Pulmonary artery endothelial cell (primary cell): ENCODE results near the gene OR4A15. TPM values are rescaled to one million over a fixed set of nuclear protein-coding genes. Genes with fewer than 3 reads are reported as not detected.

Experiments used
- DNase-seq: peaks from one replicate; pipeline ENCODE4 v3.0.0-alpha.2; 2011; ENCODE audit warnings: low read depth, low spot score
- total RNA-seq: library from RNA; depleted of rRNA; stranded (reverse); fragments of >200 nt; gene quantifications from 2 replicates; pipeline ENCODE4 v1.2.3, GENCODE V29; 2014

Gene OR4A15
- total RNA-seq = not detected in 2 replicates

DNA sequence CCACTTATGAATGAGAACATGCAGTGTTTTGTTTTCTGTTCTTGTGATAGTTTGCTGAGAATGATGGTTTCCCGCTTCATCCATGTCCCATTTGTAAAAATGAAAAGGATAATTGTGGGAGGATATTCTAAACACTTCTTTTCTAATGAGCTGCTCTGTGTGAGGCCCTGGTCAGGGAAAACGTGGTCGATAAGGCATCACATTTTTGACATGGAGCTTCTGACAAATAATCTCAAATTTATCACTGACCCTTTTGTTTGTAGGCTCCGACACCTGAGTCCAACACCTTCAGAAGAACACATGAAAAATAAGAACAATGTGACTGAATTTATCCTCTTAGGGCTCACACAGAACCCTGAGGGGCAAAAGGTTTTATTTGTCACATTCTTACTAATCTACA, at the start of gene OR4A15:
Gene OR4A15, plus strand, starts transcription at position 301 of the 400 bp plus-strand sequence. Its CDS starts 0 bp downstream, at position 301.
- DNase-seq = no peak

DNA sequence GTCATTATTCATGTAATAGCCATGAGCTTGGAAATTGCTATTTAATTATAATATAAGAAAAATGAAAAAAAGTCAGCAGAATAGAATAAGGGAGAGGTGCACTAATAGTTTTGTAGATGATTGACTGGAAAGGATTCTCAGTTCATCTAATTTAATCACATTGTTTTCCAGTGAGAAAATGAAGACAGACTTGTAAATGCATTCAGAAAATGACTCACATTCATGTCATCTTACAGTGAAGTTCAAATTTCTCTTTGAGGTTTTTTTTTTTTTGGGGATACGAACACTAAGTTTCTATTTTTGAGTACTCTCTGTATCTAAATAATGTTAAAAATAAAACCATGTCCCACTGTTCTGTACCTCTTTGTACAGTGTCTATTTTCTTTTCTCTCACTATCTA, 43.3 kb upstream of the OR4A15 start:
- DNase-seq = no peak

DNA sequence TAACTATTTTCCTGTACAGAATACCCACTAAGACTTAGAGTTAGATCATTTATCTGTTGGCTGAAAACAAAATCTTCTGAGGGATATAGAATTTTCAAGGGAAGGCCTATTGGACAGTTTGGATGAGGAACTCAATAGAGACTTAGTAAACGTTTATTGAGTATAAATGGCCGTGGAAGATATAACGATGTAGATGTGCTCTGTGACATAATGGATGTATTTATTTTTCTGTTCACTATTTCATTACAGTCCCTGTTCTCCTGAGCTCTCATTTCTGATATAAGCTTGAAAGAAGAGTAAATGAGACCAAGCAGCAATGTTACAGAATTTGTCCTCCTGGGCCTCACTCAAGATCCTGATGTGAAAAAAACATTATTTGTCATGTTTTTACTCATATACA, 24.9 kb upstream of the OR4A15 start, which contains the start of gene OR4A16:
Gene OR4A16, plus strand, starts transcription at position 301 of the 400 bp plus-strand sequence. Its CDS starts 0 bp downstream, at position 301.
- DNase-seq = no peak

DNA sequence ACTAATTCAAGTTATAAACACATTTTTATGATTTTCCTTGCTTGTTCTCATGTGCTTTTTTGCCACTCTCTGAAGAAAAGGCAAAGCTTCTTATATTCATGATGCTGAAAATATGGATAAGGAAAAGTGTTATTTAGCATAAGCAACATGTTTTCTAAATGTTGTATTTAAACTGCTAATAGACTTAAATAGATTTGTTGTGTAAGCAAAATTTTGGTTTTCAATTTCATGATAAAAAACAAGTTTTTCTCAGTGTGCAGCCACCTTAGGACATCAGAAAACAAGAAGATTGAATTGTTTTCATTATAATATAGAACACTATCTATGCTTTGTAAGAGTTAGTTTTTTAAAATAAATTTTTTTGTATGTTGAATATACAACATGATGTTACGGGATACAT, 22.5 kb upstream of the OR4A15 start:
- no peak for DNase-seq

DNA sequence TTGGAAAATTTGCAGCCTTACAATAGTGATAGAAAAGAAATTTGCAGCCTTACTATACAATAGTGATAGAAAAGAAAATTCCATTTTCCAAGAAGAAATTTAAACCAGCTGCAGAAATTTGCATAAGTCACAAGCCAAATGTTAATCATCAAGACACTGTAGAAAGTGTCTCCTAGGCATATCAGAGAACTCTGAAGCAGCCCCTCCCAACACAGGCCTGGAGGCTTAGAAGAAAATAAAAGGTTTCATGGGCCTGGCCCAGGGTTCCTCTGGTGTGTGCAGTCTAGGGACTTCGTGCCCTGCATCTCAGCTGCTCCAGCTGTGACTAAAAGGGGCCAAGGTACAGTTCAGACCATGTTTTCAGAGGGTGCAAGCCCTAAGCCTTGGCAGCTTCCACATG, 18.7 kb upstream of the OR4A15 start:
- DNase-seq = no peak

DNA sequence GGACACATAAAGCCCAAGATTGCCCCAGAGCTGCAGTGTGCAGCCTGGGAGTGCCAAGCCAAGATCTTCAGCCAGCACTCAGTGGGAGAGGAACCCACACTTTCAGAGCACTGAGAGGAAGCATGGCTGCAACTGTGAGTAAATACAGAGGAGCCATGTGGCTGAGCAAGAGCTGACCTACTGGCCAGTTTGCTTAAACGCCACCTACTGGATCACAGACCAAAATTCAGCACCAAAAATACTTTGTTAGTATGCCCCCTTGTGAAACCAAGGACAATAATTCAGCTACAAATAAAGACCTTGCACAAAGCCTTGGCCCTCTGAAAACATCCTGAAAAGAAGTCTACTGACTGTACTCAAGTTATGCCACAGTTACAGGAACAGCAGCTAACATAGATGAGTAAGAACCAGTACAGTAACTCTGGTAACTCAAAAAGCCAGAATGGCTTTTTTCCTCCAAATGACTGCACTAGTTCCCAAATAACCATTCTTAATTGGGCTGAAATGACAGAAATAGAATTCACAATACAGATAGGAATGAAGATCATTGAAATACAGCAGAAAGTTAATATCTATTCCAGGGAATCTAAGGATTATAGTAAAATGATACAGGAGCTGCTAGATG, 10.1 kb upstream of the OR4A15 start:
- DNase-seq = no peak

DNA sequence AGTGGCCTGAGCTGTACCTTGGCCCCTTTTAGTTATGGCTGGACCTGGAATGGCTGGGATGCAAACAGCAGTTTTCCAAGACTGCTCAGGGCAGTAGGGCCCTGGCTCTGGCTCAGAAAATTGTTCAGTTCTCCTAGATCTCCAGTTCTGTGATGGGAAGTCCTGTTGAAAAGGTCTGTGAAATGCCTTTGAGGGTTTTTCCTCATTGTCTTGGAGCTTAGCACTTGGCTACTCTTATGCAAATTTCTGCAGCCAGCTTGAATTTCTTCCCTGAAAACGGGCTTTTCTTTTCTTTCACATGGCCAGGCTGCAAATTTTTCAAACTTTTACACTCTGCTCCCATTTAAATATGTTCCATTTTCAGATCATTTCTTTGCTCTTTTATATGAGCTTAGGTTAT, 33.2 kb downstream of the OR4A15 start:
- no peak for DNase-seq

Other genes with a start within 250 kb of the OR4A15 start
- gene TRIM48, start 105.8 kb upstream of the OR4A15 start, total RNA-seq = not detected in 2 replicates
- not detected in 2 replicates for gene OR4A16, start 24.8 kb upstream of the OR4A15 start, total RNA-seq
- gene OR4C15, start 186.5 kb downstream of the OR4A15 start, total RNA-seq = not detected in 2 replicates
- not detected in 2 replicates for gene OR4C16, start 204.2 kb downstream of the OR4A15 start, total RNA-seq
- gene OR4C11, start 239.7 kb downstream of the OR4A15 start, total RNA-seq = not detected in 2 replicates